CD4-positive, CD25-positive, alpha-beta regulatory T cell (primary cell): Measurements from ENCODE around the gene ASTL. TPM values are rescaled to one million over a fixed set of nuclear protein-coding genes. Genes with fewer than 3 reads are reported as not detected.

Experiments used
- ATAC-seq, 2 donors: fragments of 150-1000 bp; cut with Tn5 transposase; one replicate each; pipeline ENCODE4 v1.10.0; 2021; ENCODE audit warnings: low read depth in 2 of 2, moderate number of reproducible peaks in 2 of 2, moderate library complexity in 1 of 2
- DNase-seq, 3 donors: peaks; one replicate each; pipeline versions ENCODE4 v3.0.0 to v3.0.0-alpha.2; 2012 to 2022; ENCODE audit warnings: mixed read lengths in 1 of 3
- H3K27ac ChIP-seq: one replicate; pipeline ENCODE4 v1.7.0; 2013; ENCODE audit warnings: mild to moderate bottlenecking, low read length; ENCODE audit not compliant: insufficient read depth, poor library complexity, severe bottlenecking
- H3K27me3 ChIP-seq: one replicate; pipeline ENCODE4 v1.7.0; 2013; ENCODE audit warnings: low read length; ENCODE audit not compliant: control insufficient read depth, insufficient read depth
- H3K36me3 ChIP-seq: one replicate; pipeline ENCODE4 v1.7.0; 2013; ENCODE audit warnings: mild to moderate bottlenecking, low read length, moderate library complexity; ENCODE audit not compliant: control insufficient read depth, insufficient read depth
- H3K4me1 ChIP-seq: 2 replicates; pipeline ENCODE4 v1.7.0; 2013; ENCODE audit warnings: mild to moderate bottlenecking, low read length; ENCODE audit not compliant: insufficient read depth, control insufficient read depth, poor library complexity, severe bottlenecking
- H3K4me3 ChIP-seq: one replicate; pipeline ENCODE4 v1.7.0; 2013; ENCODE audit warnings: low read depth, mild to moderate bottlenecking, low read length, moderate library complexity
- H3K9me3 ChIP-seq, 2 experiments: 1 replicate in 1 of 2; 2 replicates in 1 of 2; pipeline ENCODE4 v1.7.0; 2013; ENCODE audit warnings: low read length in 2 of 2, mild to moderate bottlenecking in 1 of 2, moderate library complexity in 1 of 2; ENCODE audit not compliant: control insufficient read depth in 2 of 2
- H3K27ac Mint-ChIP-seq, 3 donors: one replicate each; pipeline ENCODE4 v1.8.0; 2020 to 2022; ENCODE audit warnings: mild to moderate bottlenecking in 3 of 3, mixed read lengths in 3 of 3, moderate library complexity in 2 of 3
- H3K27me3 Mint-ChIP-seq: one replicate; pipeline ENCODE4 v1.8.0; 2022; ENCODE audit warnings: mild to moderate bottlenecking, mixed read lengths
- H3K36me3 Mint-ChIP-seq: one replicate; pipeline ENCODE4 v1.8.0; 2020; ENCODE audit warnings: mixed read lengths
- H3K4me1 Mint-ChIP-seq, 4 donors: one replicate each; pipeline ENCODE4 v1.8.0; 2020 to 2022; ENCODE audit warnings: mixed read lengths in 4 of 4, mild to moderate bottlenecking in 1 of 4
- H3K4me3 Mint-ChIP-seq, 4 donors: one replicate each; pipeline ENCODE4 v1.8.0; 2020 to 2022; ENCODE audit warnings: mild to moderate bottlenecking in 4 of 4, mixed read lengths in 4 of 4, moderate library complexity in 3 of 4
- H3K9me3 Mint-ChIP-seq, 7 donors: one replicate each; pipeline ENCODE4 v1.8.0; 2020 to 2022; ENCODE audit warnings: mixed read lengths in 7 of 7, mild to moderate bottlenecking in 3 of 7, moderate library complexity in 2 of 7
- polyA plus RNA-seq, 4 donors: library from polyadenylated mRNA; unstranded; fragments of 300-500 nt; fragmentation: Illumina TruSeq; gene quantifications; one replicate each; pipeline ENCODE4 v1.2.3, GENCODE V29; 2021
- total RNA-seq: library from RNA; stranded (reverse); gene quantifications from one replicate; pipeline ENCODE4 v1.2.3, GENCODE V29; 2022

Gene ASTL
- total and polyA plus RNA-seq, 5 donors from 2014 or later = 0.23 to 9.7 (median 0.39) TPM; not detected in 2

GRCh38 chr2:96153291-96153713 lies 15.0 kb upstream of the ASTL start:
- Mint-ChIP-seq H3K9me3 (no peaks in the 10 kb centered on the region), H3K36me3 (no peaks in the 10 kb centered on the region), H3K4me3 (peak overlapping the region in 1 of 4 donors; percentile 50), H3K27me3 (peaks cover under 1% of the 10 kb centered on the region), H3K27ac (peak overlapping the region; percentile 73 to 79 (median 76)), H3K4me1 (peaks cover 5 to 79% (median 34%) of the 10 kb centered on the region in 4 donors)
- Histone ChIP-seq H3K9me3 (no peaks in the 10 kb centered on the region), H3K27me3 (no peaks in the 10 kb centered on the region), H3K4me3 (no peak overlapping the region), H3K36me3 (no peaks in the 10 kb centered on the region), H3K4me1 (peaks cover 42% of the 10 kb centered on the region), H3K27ac (no peak overlapping the region)
- ATAC-seq (no peak), DNase-seq (no peak)

- Mint-ChIP-seq H3K27me3 (peaks cover 4% of the 10 kb centered on the region), H3K4me3 (peak overlapping the region in 2 of 4 donors; percentile 50 to 57), H3K27ac (peak overlapping the region; percentile 76 to 88 (median 79)), H3K4me1 (peaks cover 4 to 79% (median 33%) of the 10 kb centered on the region in 4 donors), H3K36me3 (no peaks in the 10 kb centered on the region), H3K9me3 (no peaks in the 10 kb centered on the region)
- Histone ChIP-seq H3K4me1 (peaks cover 42% of the 10 kb centered on the region), H3K27me3 (no peaks in the 10 kb centered on the region), H3K4me3 (no peak overlapping the region), H3K27ac (no peak overlapping the region), H3K9me3 (no peaks in the 10 kb centered on the region), H3K36me3 (no peaks in the 10 kb centered on the region)
- ATAC-seq (no peak), DNase-seq (no peak)
These were observed 14.2 kb upstream of the ASTL start for GRCh38 chr2:96152304-96153161.

GRCh38 chr2:96151595-96152303 lies 13.4 kb upstream of the ASTL start:
- no peaks in the 10 kb centered on the region for H3K27me3 ChIP-seq
- H3K27ac Mint-ChIP-seq = peak overlapping the region; percentile 29 to 88 (median 77)
- H3K9me3 ChIP-seq = no peaks in the 10 kb centered on the region
- no peaks in the 10 kb centered on the region for H3K9me3 Mint-ChIP-seq
- H3K4me1 ChIP-seq = peaks cover 42% of the 10 kb centered on the region
- H3K27me3 Mint-ChIP-seq = peaks cover 4% of the 10 kb centered on the region
- no peaks in the 10 kb centered on the region for H3K36me3 Mint-ChIP-seq
- no peak for DNase-seq
- H3K4me1 Mint-ChIP-seq = peaks cover 4 to 79% (median 35%) of the 10 kb centered on the region in 4 donors
- H3K36me3 ChIP-seq = no peaks in the 10 kb centered on the region
- H3K4me3 Mint-ChIP-seq = peak overlapping the region in 3 of 4 donors; percentile 12 to 57 (median 40)
- no peak overlapping the region for H3K4me3 ChIP-seq
- no peak overlapping the region for H3K27ac ChIP-seq
- no peak for ATAC-seq

- no peaks in the 10 kb centered on the region for H3K36me3 ChIP-seq
- H3K27me3 ChIP-seq = no peaks in the 10 kb centered on the region
- DNase-seq (no peak), ATAC-seq (no peak)
- no peaks in the 10 kb centered on the region for H3K36me3 Mint-ChIP-seq
- no peak overlapping the region for H3K27ac ChIP-seq
- H3K9me3 Mint-ChIP-seq = no peaks in the 10 kb centered on the region
- peaks cover 42% of the 10 kb centered on the region for H3K4me1 ChIP-seq
- H3K4me1 Mint-ChIP-seq = peaks cover 10 to 79% (median 32%) of the 10 kb centered on the region in 4 donors
- H3K27me3 Mint-ChIP-seq = peaks cover 4% of the 10 kb centered on the region
- H3K9me3 ChIP-seq = no peaks in the 10 kb centered on the region
- peak overlapping the region in 2 of 3 donors; percentile 77 to 88 for H3K27ac Mint-ChIP-seq
- peak overlapping the region in 1 of 4 donors; percentile 68 for H3K4me3 Mint-ChIP-seq
- no peak overlapping the region for H3K4me3 ChIP-seq
These were observed 12.7 kb upstream of the ASTL start for GRCh38 chr2:96150791-96151594.

- Histone ChIP-seq H3K4me1 (peaks cover 49% of the 10 kb centered on the region), H3K36me3 (no peaks in the 10 kb centered on the region), H3K27ac (no peak overlapping the region), H3K9me3 (no peaks in the 10 kb centered on the region), H3K27me3 (no peaks in the 10 kb centered on the region), H3K4me3 (no peak overlapping the region)
- DNase-seq (no peak), ATAC-seq (no peak)
- no peaks in the 10 kb centered on the region for H3K9me3 Mint-ChIP-seq
- H3K4me3 Mint-ChIP-seq = peak overlapping the region in 2 of 4 donors; percentile 68 to 81
- H3K36me3 Mint-ChIP-seq = no peaks in the 10 kb centered on the region
- H3K27me3 Mint-ChIP-seq = peaks cover 4% of the 10 kb centered on the region
- H3K27ac Mint-ChIP-seq = peak overlapping the region in 2 of 3 donors; percentile 65 to 77
- H3K4me1 Mint-ChIP-seq = peaks cover 10 to 78% (median 29%) of the 10 kb centered on the region in 4 donors
These were observed 11.8 kb upstream of the ASTL start for GRCh38 chr2:96150007-96150640.

- peak overlapping the region; percentile 93 to 100 (median 100) for H3K27ac Mint-ChIP-seq
- H3K4me1 Mint-ChIP-seq = peaks cover 10 to 83% (median 34%) of the 10 kb centered on the region in 4 donors
- DNase-seq (peak; percentile 97), ATAC-seq (peak; percentile 73 to 76)
- peaks cover 3% of the 10 kb centered on the region for H3K36me3 ChIP-seq
- H3K27me3 ChIP-seq = no peaks in the 10 kb centered on the region
- H3K27ac ChIP-seq = peak overlapping the region; percentile 100
- peak overlapping the region; percentile 45 for H3K4me3 ChIP-seq
- H3K9me3 Mint-ChIP-seq = peaks cover 0 to 2% (median 0%) of the 10 kb centered on the region in 7 donors
- peak overlapping the region; percentile 88 to 94 (median 91) for H3K4me3 Mint-ChIP-seq
- H3K9me3 ChIP-seq = no peaks in the 10 kb centered on the region
- H3K4me1 ChIP-seq = peaks cover 58% of the 10 kb centered on the region
- no peaks in the 10 kb centered on the region for H3K36me3 Mint-ChIP-seq
- peaks cover 12% of the 10 kb centered on the region for H3K27me3 Mint-ChIP-seq
These were observed 10.3 kb upstream of the ASTL start for GRCh38 chr2:96148410-96149217.
